Activated naive CD8-positive, alpha-beta T cell (primary cell): Measurements from ENCODE around the gene OGFR.

Experiments
- H3K27ac Mint-ChIP-seq: one replicate; pipeline ENCODE4 v1.8.0; 2021; ENCODE audit warnings: mixed read lengths
- H3K27me3 Mint-ChIP-seq: one replicate; pipeline ENCODE4 v1.8.0; 2021; ENCODE audit warnings: mixed read lengths
- H3K36me3 Mint-ChIP-seq: one replicate; pipeline ENCODE4 v1.8.0; 2021; ENCODE audit warnings: mixed read lengths
- H3K4me1 Mint-ChIP-seq: one replicate; pipeline ENCODE4 v1.8.0; 2021; ENCODE audit warnings: low read depth, mixed read lengths
- H3K4me3 Mint-ChIP-seq: one replicate; pipeline ENCODE4 v1.8.0; 2021; ENCODE audit warnings: mild to moderate bottlenecking, mixed read lengths
- H3K9me3 Mint-ChIP-seq: one replicate; pipeline ENCODE4 v1.8.0; 2021; ENCODE audit warnings: low read depth, mixed read lengths

OGFR gene

GRCh38 chr20:62819494-62820174, 15.0 kb downstream of the OGFR start:
- peaks cover 13% of the 10 kb centered on the region for H3K4me1 Mint-ChIP-seq

GRCh38 chr20:62820208-62820961, 15.8 kb downstream of the OGFR start:
- Mint-ChIP-seq H3K4me1 (peaks cover 11% of the 10 kb centered on the region), H3K4me3 (no peak overlapping the region), H3K27ac (no peak overlapping the region), H3K27me3 (peaks cover 1% of the 10 kb centered on the region), H3K36me3 (no peaks in the 10 kb centered on the region), H3K9me3 (no peaks in the 10 kb centered on the region)

More at GRCh38 chr20:62819494-62820174, 15.0 kb downstream of the OGFR start:
- H3K27ac Mint-ChIP-seq = no peak overlapping the region
- H3K9me3 Mint-ChIP-seq = no peaks in the 10 kb centered on the region
- H3K27me3 Mint-ChIP-seq = peaks cover 3% of the 10 kb centered on the region
- H3K4me3 Mint-ChIP-seq = no peak overlapping the region
- no peaks in the 10 kb centered on the region for H3K36me3 Mint-ChIP-seq

- H3K9me3 Mint-ChIP-seq = no peaks in the 10 kb centered on the region
- peaks cover 4% of the 10 kb centered on the region for H3K4me1 Mint-ChIP-seq
- H3K4me3 Mint-ChIP-seq = no peak overlapping the region
Measured at GRCh38 chr20:62820962-62821725, 16.5 kb downstream of the OGFR start.

GRCh38 chr20:62821726-62822210, 17.1 kb downstream of the OGFR start:
- peaks cover 4% of the 10 kb centered on the region for H3K4me1 Mint-ChIP-seq
- H3K36me3 Mint-ChIP-seq = no peaks in the 10 kb centered on the region
- H3K9me3 Mint-ChIP-seq = no peaks in the 10 kb centered on the region
- H3K27ac Mint-ChIP-seq = no peak overlapping the region
- H3K27me3 Mint-ChIP-seq = no peaks in the 10 kb centered on the region
- no peak overlapping the region for H3K4me3 Mint-ChIP-seq

More at GRCh38 chr20:62820962-62821725, 16.5 kb downstream of the OGFR start:
- no peak overlapping the region for H3K27ac Mint-ChIP-seq
- no peaks in the 10 kb centered on the region for H3K36me3 Mint-ChIP-seq
- H3K27me3 Mint-ChIP-seq = no peaks in the 10 kb centered on the region

GRCh38 chr20:62822239-62822787, 17.7 kb downstream of the OGFR start:
- Mint-ChIP-seq H3K9me3 (no peaks in the 10 kb centered on the region), H3K27ac (no peak overlapping the region), H3K36me3 (no peaks in the 10 kb centered on the region), H3K4me3 (no peak overlapping the region), H3K4me1 (peaks cover 4% of the 10 kb centered on the region), H3K27me3 (no peaks in the 10 kb centered on the region)

- no peak overlapping the region for H3K27ac Mint-ChIP-seq
- H3K4me1 Mint-ChIP-seq = peaks cover 4% of the 10 kb centered on the region
- no peaks in the 10 kb centered on the region for H3K36me3 Mint-ChIP-seq
- H3K27me3 Mint-ChIP-seq = no peaks in the 10 kb centered on the region
- no peak overlapping the region for H3K4me3 Mint-ChIP-seq
- no peaks in the 10 kb centered on the region for H3K9me3 Mint-ChIP-seq
Measured at GRCh38 chr20:62822788-62823651, 18.4 kb downstream of the OGFR start.

GRCh38 chr20:62823688-62824475, 19.2 kb downstream of the OGFR start:
- Mint-ChIP-seq H3K9me3 (no peaks in the 10 kb centered on the region), H3K4me3 (no peak overlapping the region), H3K4me1 (peaks cover 4% of the 10 kb centered on the region), H3K36me3 (no peaks in the 10 kb centered on the region), H3K27ac (no peak overlapping the region), H3K27me3 (no peaks in the 10 kb centered on the region)

- no peak overlapping the region for H3K27ac Mint-ChIP-seq
- H3K27me3 Mint-ChIP-seq = no peaks in the 10 kb centered on the region
- peaks cover 4% of the 10 kb centered on the region for H3K4me1 Mint-ChIP-seq
- no peaks in the 10 kb centered on the region for H3K36me3 Mint-ChIP-seq
- no peaks in the 10 kb centered on the region for H3K9me3 Mint-ChIP-seq
- no peak overlapping the region for H3K4me3 Mint-ChIP-seq
Measured at GRCh38 chr20:62824476-62825332, 20.1 kb downstream of the OGFR start.

GRCh38 chr20:62825333-62825985, 20.8 kb downstream of the OGFR start:
- Mint-ChIP-seq H3K4me1 (peaks cover 4% of the 10 kb centered on the region), H3K4me3 (no peak overlapping the region), H3K36me3 (no peaks in the 10 kb centered on the region), H3K27ac (no peak overlapping the region), H3K9me3 (no peaks in the 10 kb centered on the region), H3K27me3 (no peaks in the 10 kb centered on the region)

- Mint-ChIP-seq H3K9me3 (no peaks in the 10 kb centered on the region), H3K27ac (no peak overlapping the region), H3K36me3 (no peaks in the 10 kb centered on the region), H3K4me3 (no peak overlapping the region), H3K4me1 (peaks cover 4% of the 10 kb centered on the region), H3K27me3 (no peaks in the 10 kb centered on the region)
Measured at GRCh38 chr20:62825986-62826645, 21.5 kb downstream of the OGFR start.

GRCh38 chr20:62826646-62827310, 22.1 kb downstream of the OGFR start:
- H3K4me3 Mint-ChIP-seq = no peak overlapping the region
- no peaks in the 10 kb centered on the region for H3K9me3 Mint-ChIP-seq
- H3K4me1 Mint-ChIP-seq = peaks cover 5% of the 10 kb centered on the region
- H3K27ac Mint-ChIP-seq = no peak overlapping the region
- H3K36me3 Mint-ChIP-seq = no peaks in the 10 kb centered on the region
- no peaks in the 10 kb centered on the region for H3K27me3 Mint-ChIP-seq
